Spinal cord (tissue), 10 donors: ENCODE results near the gene TYRO3. TPM values are rescaled to one million over a fixed set of nuclear protein-coding genes. Genes with fewer than 3 reads are reported as not detected.

ENCODE experiments used
- DNase-seq, 6 donors: peaks; one replicate each; pipeline versions ENCODE4 v3.0.0 to v3.0.0-alpha.2; 2013 to 2015; ENCODE audit warnings: low spot score in 6 of 6, low read depth in 4 of 6
- H3K27ac ChIP-seq: one replicate; pipeline ENCODE4 v1.5.1; 2013; ENCODE audit warnings: low read depth, low read length, control low read depth
- H3K27me3 ChIP-seq: one replicate; pipeline ENCODE4 v1.6.1; 2013; ENCODE audit warnings: low read length; ENCODE audit not compliant: control insufficient read depth, insufficient read depth
- H3K36me3 ChIP-seq: one replicate; pipeline ENCODE4 v1.6.1; 2013; ENCODE audit warnings: low read length; ENCODE audit not compliant: control insufficient read depth, insufficient read depth
- H3K4me1 ChIP-seq: one replicate; pipeline ENCODE4 v1.6.1; 2013; ENCODE audit warnings: low read length; ENCODE audit not compliant: control insufficient read depth, insufficient read depth
- H3K4me3 ChIP-seq: one replicate; pipeline ENCODE4 v1.5.1; 2013; ENCODE audit warnings: low read depth, low read length, control low read depth
- H3K9me3 ChIP-seq: one replicate; pipeline ENCODE4 v1.6.1; 2013; ENCODE audit warnings: low read length; ENCODE audit not compliant: control insufficient read depth, insufficient read depth
- WGBS: methylation state at CpG from one replicate; pipeline ENCODE4 v1.1.5; 2013; ENCODE audit warnings: missing lambda C conversion rate; ENCODE audit not compliant: insufficient coverage; 5-methylcytosine and 5-hydroxymethylcytosine counted together
- polyA plus RNA-seq, 2 donors: library from polyadenylated mRNA; unstranded; fragments of 120-200 nt; gene quantifications; one replicate each; pipeline ENCODE4 v1.2.1, GENCODE V29; 2013; ENCODE audit not compliant: insufficient read length in 2 of 2
- total RNA-seq, 2 donors: library from RNA; depleted of rRNA in 1 of 2; stranded (reverse); fragments of 120-200 nt in 1 of 2; fragments of >200 nt in 1 of 2; gene quantifications; one replicate each; pipeline versions ENCODE4 v1.2.3 to v1.2.4, GENCODE V29; 2013 to 2014
- donor health status: healthy.

Gene TYRO3
- total and polyA plus RNA-seq, 4 donors: 28.7 to 79.6 (median 52.6) TPM

DNA sequence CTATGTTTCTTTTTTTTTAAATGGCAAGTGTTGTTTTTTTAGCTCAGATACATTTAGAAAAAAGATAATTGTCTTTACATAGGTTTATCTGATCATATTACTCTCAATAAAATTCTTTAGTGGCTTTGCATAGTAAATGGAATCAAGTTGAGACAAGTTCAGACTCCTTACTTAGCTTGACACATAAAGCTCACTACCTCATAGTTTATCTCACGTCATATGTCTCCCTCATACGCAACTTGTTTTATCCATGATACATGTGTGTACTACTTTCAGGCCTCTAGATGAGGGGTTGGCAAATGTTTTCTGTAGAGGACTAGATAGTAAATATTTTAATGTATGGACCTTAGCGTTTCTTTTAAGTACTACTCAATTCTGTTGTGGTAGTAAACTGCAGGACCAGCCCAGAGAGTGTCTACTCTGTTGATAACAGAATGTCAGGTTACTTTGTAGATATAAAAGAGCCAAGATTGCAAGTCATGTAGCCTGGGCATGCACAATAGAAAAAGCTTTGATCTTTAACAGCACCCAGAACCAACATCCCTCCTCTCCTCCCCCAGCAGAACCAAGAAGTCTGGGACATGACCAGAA, 73.0 kb downstream of the TYRO3 start:
- no peaks in the 10 kb centered on the region for H3K9me3 ChIP-seq
- no peak for DNase-seq
- no peaks in the 10 kb centered on the region for H3K27me3 ChIP-seq
- 83% methylated on average over 1 of the region's 3 CpGs for WGBS
- H3K36me3 ChIP-seq: no peaks in the 10 kb centered on the region
- H3K4me3 ChIP-seq: no peak overlapping the region
- no peak overlapping the region for H3K27ac ChIP-seq
- H3K4me1 ChIP-seq: no peaks in the 10 kb centered on the region

Other genes with a start within 250 kb of the TYRO3 start
- 1 to 10 TPM; 4.5 to 5.5 TPM for gene OIP5, start 226.6 kb upstream of the TYRO3 start, total RNA-seq
- gene OIP5, start 226.6 kb upstream of the TYRO3 start, polyA plus RNA-seq: 1 to 10 TPM; 7.3 to 8.1 TPM
- 10 to 100 TPM; 48.2 to 70.1 TPM for gene NUSAP1, start 226.3 kb upstream of the TYRO3 start, total RNA-seq
- 10 to 100 TPM; 56.8 to 57.6 TPM for gene NUSAP1, start 226.3 kb upstream of the TYRO3 start, polyA plus RNA-seq
- 10 to 100 TPM; 26.7 to 32.2 TPM for gene NDUFAF1, start 156.7 kb upstream of the TYRO3 start, total RNA-seq
- gene NDUFAF1, start 156.7 kb upstream of the TYRO3 start, polyA plus RNA-seq: 10 to 100 TPM; 28.2 to 28.5 TPM
- gene RTF1, start 142.1 kb upstream of the TYRO3 start, total RNA-seq: 10 to 100 TPM; 29.6 to 34.5 TPM
- gene RTF1, start 142.1 kb upstream of the TYRO3 start, polyA plus RNA-seq: 10 to 100 TPM; 68.7 to 73.6 TPM
- 1 to 10 TPM in 1 of 2 donors, under 1 TPM in 1; 0.89 to 1.2 TPM for gene ITPKA, start 65.3 kb upstream of the TYRO3 start, total RNA-seq
- gene ITPKA, start 65.3 kb upstream of the TYRO3 start, polyA plus RNA-seq: 1 to 10 TPM; 1.8 to 2.0 TPM
- gene LTK, start 45.4 kb upstream of the TYRO3 start, total RNA-seq: under 1 TPM; 0.17 to 0.20 TPM
- under 1 TPM; 0.66 to 0.70 TPM for gene LTK, start 45.4 kb upstream of the TYRO3 start, polyA plus RNA-seq
- gene RPAP1, start 15.0 kb upstream of the TYRO3 start, total RNA-seq: 10 to 100 TPM in 1 of 2 donors, 1 to 10 TPM in 1; 9.4 to 15.3 TPM
- 10 to 100 TPM; 24.7 to 33.9 TPM for gene RPAP1, start 15.0 kb upstream of the TYRO3 start, polyA plus RNA-seq
- gene MGA, start 101.2 kb downstream of the TYRO3 start, total RNA-seq: 10 to 100 TPM; 60.0 to 76.2 TPM
- gene MGA, start 101.2 kb downstream of the TYRO3 start, polyA plus RNA-seq: 10 to 100 TPM; 12.7 to 17.5 TPM
- gene MAPKBP1, start 215.3 kb downstream of the TYRO3 start, total RNA-seq: 10 to 100 TPM; 27.1 to 32.7 TPM
- gene MAPKBP1, start 215.3 kb downstream of the TYRO3 start, polyA plus RNA-seq: 10 to 100 TPM; 30.8 to 52.6 TPM